Left forelimb (tissue), 1 donor: ENCODE measurements around the gene ITGAX.
A peak's percentile ranks its signal among the peaks of the same experiment; 100 is the strongest.
"Not testable (repeated sequence)": the region's sequence is repeated elsewhere in the genome, so short reads cannot be mapped to it uniquely, and the experiment has no call there.

Experiments used
- DNase-seq: peaks from one replicate; pipeline ENCODE4 v3.0.0-alpha.2; 2018; ENCODE audit warnings: low spot score

Gene ITGAX

DNA sequence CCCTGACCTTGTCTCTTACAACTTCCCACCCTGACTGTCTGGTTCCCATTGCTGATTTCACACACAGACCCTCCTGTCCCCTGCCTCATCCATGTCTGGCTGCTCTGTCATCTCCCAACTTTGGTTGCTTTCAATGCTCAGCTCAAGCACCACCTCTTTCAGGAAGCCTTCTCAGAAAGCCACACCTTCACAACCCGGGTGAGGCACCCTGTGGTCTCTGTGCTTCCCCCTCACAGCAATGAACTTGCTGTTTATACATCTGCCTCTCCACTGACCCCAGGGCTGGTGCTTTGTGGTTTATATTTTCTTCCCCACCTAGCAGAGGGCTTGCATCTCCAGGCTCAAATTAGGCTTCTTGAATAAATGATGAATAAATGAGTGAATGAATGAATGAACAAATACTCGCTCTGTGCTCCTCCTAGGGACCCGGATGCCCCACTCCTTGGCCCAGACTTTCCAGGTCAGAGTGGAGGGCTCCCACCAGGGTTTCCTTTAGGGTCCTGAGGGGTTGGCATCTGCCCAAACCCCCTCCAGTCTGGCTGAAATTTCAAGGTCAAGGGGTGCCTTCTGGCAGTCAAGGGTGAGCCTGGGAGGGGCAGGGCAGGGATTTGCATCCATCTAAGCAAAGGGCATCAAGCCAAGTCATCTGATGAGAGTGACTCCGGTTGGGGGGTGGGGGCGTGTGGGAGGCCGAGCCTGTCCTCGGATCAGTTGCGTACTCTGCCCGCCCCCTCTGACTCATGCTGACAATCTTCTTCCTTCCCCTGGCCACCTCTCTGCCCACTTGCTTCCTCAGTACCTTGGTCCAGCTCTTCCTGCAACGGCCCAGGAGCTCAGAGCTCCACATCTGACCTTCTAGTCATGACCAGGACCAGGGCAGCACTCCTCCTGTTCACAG, at the start of gene ITGAX:
ITGAX (plus strand) TSS at position 783 of the 898 bp plus-strand sequence; CDS start at position 862, 79 bp downstream.
- DNase-seq = no peak

DNA sequence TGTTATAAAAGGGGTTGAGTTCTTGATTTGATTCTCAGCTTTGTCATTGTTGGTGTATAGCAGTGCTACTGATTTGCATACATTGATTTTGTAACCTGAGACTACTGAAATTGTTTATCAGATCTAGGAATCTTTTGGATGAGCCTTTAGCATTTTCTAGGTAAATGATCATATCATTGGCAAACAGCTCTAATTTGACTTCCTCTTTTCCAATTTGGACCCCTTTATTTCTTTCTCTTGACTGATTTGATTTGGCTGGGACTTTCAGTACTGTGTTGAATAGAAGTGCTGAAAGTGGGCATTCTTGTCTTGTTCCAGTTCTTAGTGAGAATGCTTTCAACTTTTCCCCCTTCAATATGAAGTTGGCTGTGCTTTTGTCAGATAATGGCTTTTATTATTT, 49.8 kb upstream of the ITGAX start:
- no peak for DNase-seq

DNA sequence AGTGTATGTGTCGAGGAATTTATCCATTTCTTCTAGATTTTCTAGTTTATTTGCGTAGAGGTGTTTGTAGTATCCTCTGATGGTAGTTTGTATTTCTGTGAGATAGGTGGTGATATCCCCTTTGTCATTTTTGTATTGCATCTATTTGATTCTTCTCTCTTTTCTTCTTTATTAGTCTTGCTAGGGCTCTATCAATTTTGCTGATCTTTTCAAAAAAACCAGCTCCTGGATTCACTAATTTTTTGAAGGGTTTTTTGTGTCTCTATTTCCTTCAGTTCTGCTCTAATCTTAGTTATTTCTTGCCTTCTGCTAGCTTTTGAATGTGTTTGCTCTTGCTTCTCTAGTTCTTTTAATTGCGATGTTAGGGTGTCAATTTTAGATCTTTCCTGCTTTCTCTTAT, 46.6 kb upstream of the ITGAX start:
- DNase-seq = not testable (repeated sequence)

DNA sequence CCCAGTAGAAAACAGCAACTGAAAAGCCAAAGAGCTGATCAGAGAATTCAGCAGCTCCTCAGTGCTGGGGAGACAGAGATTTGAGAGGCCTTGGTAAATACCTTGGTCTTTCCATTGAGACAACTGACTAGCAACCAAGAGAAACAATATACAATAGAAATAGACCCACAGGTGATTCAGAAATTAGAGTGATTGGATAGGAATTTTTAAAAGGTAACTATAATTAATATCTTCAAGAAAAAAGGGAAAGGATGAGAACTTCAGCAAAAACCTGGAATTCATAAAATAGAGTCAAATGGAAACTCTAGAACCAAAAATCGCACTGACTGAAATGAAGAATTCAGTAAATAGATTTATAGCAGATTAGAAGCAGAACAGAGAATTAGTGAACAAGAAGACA, 32.5 kb upstream of the ITGAX start:
- no peak for DNase-seq

DNA sequence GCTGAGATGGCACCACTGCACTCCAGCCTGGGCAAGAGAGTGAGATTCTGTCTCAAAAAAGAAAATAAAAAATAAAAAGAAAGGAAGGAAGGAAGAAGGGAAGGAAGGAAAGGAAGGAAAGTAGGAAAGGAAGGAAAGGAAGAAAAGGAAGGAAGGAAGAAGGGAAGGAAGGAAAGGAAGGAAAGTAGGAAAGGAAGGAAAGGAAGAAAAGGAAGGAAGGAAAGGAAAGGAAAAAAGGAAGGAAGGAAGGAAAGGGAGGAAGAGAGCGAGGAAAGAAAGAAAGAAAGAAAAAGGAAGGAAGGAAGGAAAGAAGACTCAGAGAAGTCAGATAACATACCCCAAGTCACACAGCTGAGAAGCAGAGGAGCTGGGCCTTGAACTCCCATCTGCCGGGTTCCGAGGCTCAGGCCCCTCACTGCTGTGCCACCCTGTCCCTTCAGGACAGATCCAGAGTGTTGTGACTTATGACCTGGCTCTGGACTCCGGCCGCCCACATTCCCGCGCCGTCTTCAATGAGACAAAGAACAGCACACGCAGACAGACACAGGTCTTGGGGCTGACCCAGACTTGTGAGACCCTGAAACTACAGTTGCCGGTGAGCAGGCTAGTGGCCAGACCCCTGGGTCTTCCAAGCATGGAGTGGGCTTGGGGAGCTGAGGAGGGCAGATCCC, 30.9 kb upstream of the ITGAX start:
- DNase-seq = no peak

DNA sequence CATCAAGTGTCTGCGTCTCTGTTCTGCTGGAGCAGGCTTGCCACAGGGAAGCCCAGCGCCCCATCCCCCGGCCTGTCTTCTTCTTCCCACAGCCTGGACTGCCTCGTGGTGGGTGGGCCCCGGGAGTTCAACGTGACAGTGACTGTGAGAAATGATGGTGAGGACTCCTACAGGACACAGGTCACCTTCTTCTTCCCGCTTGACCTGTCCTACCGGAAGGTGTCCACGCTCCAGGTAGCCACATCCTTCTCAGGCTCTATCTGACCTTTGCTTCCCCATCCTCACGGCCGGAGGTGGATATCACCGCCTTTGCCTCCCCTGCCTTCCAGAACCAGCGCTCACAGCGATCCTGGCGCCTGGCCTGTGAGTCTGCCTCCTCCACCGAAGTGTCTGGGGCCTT, 29.8 kb upstream of the ITGAX start:
- no peak for DNase-seq

DNA sequence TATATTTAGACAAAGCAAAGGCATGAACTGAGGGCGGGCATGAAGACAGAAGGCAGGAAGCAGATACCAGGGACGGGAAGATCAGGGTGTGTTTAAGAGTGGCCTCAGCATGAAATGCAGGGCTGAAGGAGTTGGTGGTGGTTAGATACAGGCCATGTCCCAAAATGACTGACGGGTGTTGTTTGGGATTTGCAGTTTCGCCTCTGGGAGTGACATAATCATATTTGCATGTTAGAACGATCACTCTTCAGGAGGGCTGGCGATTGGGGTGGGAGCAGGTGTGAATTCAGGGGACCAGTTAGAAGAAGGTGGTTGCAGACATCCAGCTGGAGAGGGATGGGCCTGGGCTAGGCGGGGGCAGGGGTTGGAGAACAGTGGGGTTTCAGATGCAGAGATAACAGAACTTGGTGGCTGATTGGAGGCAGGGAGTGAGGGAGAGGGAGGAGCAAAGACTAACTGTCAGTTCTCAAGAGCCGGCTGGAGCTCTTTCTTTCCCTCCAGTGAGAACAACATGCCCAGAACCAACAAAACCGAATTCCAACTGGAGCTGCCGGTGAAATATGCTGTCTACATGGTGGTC, 27.2 kb upstream of the ITGAX start:
- DNase-seq = no peak

DNA sequence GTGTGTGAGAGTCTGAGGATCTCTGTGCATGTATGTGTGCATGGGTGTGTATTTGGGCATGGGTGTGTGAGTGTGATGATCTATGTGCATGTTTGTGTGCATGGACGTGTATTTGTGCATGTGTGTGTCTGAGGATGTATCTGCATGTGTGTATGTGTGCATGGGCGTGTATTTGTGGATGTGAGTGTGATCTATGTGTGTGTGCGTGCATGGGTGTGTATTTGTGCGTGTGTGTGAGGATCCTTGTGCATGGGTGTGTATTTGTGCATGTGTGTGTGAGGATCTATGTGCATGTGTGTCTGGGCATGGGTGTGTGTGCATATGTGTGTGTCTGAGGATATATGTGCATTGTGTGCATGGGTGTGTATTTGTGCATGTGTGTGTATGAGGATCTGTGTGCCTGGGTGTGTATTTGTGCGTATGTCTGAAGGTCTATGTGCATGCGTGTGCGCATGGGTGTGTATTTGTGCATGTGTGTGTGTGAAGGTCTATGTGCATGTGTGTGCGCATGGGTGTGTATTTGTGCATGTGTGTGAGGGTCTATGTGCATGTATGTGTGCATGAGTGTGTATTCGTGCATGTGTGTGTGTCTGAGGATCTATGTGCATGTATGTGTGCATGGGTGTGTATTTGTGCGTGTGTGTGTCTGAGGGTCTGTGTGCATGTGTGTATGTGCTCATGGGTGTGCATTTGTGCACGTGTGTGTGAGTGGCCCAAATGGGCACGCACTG, 26.5 kb upstream of the ITGAX start:
- no peak for DNase-seq

DNA sequence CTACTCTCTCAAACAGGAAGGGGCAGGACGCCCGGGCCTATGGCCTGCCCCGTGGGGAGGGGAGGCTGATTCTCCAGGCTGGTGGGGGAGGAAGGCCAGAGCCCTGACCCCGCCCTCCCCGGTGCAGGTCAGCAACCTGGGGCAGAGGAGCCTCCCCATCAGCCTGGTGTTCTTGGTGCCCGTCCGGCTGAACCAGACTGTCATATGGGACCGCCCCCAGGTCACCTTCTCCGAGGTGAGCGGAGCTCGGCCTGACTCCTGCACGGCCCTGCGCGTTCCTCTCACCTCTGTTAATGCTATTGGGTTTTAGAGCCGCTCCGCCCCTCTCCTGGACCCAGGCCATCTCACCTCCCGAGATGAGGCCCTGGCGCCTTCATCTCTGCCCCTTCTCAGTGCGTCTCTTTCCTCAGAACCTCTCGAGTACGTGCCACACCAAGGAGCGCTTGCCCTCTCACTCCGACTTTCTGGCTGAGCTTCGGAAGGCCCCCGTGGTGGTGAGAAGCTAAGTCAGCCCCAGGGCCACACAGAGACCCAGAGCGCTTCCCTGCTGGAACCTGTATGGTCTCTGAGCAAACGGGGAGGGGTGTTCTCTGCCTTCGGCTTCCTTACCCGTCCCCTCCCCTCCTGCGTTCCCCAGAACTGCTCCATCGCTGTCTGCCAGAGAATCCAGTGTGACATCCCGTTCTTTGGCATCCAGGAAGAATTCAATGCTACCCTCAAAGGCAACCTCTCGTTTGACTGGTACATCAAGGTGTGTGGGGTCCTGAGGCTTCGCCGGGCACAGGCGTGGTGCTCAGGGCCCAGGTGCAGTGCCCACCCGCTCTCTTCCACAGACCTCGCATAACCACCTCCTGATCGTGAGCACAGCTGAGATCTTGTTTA, 25.1 kb upstream of the ITGAX start:
- DNase-seq = peak; percentile 55

DNA sequence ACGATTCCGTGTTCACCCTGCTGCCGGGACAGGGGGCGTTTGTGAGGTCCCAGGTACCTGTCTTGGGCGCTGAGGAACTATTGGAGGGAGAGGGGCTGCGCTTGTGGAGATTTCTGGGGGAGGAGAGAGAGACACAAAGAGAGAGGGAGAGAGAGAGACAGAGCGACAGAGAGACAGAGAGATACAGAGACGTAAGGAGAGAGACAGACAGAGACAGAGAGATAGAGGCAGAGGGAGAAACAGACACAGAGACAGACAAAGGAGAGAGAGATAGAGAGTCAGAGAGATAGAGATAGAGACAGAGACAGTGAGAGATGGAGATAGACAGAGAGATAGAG, 24.5 kb upstream of the ITGAX start:
- DNase-seq = no peak

DNA sequence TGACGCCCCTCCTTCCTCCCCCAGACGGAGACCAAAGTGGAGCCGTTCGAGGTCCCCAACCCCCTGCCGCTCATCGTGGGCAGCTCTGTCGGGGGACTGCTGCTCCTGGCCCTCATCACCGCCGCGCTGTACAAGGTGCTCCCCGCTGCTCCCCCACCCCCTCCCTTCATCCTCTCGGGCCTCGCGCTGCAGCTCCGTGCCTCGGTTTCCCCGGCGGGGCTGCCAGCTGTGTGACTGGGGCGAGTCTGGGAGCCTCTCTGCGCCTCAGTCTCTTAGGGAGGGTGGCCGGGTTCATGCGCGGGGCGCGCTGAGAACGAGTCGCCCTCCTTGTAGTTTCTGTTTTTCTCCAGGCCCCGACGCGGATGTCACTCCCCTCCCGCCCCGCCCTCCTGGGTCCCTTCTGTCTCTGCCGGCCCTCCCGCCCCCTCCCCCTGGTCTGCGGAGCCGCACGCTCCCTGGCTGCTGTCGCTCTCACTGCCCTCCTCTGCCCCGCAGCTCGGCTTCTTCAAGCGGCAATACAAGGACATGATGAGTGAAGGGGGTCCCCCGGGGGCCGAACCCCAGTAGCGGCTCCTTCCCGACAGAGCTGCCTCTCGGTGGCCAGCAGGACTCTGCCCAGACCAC, 23.7 kb upstream of the ITGAX start:
- peak; percentile 46 for DNase-seq

DNA sequence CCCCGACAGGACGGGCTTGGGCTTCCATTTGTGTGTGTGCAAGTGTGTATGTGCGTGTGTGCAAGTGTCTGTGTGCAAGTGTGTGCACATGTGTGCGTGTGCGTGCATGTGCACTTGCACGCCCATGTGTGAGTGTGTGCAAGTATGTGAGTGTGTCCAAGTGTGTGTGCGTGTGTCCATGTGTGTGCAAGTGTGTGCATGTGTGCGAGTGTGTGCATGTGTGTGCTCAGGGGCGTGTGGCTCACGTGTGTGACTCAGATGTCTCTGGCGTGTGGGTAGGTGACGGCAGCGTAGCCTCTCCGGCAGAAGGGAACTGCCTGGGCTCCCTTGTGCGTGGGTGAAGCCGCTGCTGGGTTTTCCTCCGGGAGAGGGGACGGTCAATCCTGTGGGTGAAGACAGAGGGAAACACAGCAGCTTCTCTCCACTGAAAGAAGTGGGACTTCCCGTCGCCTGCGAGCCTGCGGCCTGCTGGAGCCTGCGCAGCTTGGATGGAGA, 23.1 kb upstream of the ITGAX start:
- DNase-seq = peak; percentile 54

DNA sequence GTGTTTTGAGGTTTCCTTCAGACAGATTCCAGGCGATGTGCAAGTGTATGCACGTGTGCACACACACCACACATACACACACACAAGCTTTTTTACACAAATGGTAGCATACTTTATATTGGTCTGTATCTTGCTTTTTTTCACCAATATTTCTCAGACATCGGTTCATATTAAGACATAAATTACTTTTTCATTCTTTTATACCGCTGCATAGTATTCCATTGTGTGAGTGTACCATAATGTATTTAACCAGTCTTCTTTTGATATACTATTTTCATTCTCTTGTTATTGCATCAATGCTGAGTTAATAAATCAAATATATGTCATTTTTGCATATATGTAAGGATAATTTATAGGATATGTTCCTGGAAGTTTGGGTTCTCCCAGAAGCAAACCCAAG, 22.4 kb upstream of the ITGAX start:
- DNase-seq = no peak

DNA sequence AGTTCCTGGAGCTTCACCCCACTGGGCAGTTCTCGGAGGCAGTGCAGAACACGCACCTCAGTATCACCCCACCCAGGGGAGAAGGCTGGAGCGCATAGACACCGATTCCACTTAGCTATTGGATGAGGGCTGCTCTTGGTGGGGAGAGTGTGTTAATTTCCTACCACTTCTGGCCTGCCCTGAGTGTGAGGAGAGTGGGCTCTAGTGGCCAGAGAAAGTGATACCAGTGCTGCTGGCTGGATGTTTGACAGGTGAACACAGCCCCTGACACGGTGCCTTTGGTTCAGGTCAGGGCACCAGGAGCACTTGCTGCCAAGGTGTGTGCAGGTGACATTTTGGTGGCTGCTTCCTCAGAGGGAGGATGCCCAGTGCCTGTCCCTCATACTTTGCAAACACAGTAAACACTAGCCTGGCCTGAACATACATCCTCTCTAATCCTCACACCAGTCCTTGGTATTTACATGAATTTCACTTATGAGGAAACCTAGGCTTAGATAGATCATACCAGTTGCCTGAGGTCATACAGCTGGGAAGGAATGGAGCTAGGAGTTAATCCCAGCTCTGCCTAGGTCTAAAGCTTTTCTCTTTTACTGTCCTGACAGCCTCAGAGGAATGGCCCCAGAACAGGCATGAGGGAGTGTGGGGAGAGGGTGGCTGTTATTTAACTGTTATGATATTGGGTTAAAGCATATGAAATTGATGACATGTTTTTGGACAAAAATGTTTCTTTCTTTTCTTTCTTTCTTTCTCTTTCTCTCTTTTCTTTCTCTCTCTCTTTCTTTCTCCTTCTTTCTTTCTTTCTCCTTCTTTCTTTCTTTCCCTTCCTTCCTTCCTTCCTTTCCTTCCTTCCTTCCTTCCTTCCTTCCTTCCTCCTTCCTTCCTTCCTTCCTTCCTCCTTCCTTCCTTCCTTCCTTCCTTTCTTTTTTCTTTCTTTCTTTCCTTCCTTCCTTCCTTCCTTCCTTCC, 21.0 kb upstream of the ITGAX start:
- DNase-seq = peak; percentile 40

DNA sequence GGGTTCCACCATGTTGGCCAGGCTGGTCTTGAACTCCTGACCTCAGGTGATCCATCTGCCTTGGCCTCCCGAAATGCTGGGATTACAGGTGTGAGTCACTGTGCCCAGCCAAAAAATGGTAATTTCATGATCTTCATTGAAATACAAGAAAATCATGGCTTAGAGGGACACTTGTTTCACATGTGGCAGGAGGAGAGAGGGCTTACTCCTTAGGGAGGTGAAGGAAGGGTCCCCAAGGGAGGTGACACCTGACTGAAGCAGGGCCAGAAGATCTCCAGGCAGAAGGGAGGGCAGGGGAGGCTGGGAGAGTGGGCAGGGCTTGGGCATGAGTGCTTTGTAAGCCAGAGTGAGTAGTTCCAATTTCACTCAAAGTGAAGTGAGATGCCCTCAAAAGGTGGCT, 20.0 kb upstream of the ITGAX start:
- DNase-seq = peak; percentile 15

DNA sequence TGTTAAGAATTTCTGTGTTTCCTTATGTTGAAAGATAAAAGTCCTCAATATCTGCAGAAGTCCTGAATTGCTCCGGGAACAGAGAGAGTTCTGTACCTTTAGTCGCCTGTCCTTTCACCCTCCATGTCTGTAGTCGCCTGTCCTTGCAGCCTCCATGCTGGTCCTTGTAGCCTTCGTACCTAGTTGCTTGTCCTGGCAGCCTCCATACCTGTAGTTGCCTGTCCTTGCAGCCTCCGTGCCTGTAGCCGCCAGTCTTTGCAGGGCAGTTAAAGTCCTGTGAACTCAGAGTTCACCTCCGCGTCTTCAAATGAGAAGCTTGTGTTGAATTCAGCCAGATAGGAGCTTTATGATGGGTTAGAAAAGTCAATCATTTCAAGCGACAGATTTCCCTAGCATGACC, 19.5 kb upstream of the ITGAX start:
- DNase-seq = no peak

DNA sequence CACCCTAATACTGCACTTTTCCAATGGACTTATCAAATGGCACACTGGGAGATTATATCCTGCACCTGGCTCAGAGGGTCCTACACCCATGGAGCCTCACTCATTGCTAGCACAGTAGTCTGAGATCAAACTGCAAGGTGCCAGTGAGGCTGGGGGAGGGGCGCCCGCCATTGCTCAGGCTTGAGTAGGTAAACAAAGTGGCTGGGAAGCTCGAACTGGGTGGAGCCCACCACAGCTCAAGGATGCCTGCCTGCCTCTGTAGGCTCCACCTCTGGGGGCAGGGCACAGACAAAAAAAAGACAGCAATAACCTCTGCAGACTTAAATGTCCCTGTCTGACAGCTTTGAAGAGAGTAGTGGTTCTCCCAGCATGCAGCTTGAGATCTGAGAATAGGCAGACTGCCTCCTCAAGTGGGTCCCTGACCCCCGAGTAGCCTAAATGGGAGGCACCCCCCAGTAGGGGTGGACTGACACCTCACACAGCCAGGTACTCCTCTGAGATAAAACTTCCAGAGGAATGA, 16.8 kb upstream of the ITGAX start:
- DNase-seq = not testable (repeated sequence)

DNA sequence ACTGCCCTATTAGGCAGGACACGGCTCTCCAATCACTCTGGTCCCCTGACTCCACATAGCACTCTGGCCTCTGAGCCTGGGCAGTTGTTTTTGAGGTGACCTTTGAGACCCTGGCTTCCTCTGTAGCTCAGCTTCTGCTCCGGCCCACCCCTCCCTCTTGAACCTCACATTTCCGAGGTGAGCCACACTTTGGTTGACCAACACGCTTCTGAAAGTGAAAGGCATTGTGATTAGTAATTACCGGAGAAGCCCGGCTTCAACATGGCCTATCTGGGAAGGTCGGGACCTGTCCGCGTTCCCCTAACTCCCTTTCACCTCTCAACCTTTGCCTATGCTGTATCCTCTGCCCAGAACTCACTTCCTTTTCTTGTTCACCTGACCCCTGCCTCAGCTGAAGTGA, 10.3 kb upstream of the ITGAX start:
- no peak for DNase-seq

DNA sequence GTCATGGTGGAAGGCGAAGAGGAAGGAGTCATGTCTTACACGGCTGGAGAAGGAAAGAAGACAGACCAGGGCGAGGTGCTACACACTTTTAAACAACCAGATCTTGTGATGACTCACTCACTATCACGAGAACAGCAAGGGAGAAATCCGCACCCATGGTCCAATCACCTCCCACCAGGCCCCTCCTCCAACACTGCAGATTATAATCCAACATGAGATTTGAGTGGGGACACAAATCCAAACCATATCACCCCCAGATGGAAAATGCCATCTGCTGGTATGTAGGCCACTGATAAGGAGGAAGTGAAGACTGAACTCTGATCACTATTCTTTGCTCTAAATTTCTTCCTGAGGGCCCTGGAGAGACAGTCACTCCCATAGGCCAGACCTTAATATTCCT, 7.5 kb upstream of the ITGAX start:
- DNase-seq = no peak
